HG03103 (cell line): ENCODE data around the gene ARL6IP6.

Experiments used
- ATAC-seq: cut with Tn5 transposase; IDR thresholded peaks from one replicate; pipeline ENCODE4 v1.9.1; 2021; ENCODE audit warnings: low read depth; ENCODE audit not compliant: unreplicated experiment

Gene ARL6IP6

DNA sequence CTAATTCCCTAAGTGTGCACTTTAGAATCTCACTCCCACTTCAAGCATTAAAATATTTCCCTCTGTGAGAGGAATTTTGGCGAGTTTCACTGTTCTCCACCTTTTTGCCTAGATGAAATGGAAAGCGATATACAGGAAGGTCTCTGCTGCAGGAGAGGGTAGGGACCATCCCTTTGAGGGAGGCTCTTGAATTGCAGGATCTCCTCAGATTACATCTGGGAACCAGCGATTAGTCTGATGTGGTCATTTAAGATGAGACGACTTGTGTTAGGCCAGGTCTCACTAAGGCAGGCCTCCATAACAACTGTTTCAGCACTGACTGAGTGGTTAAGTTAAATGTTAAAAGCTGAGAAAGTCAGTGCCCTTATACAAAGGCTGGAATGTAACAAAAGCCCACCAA is 74.6 kb downstream of the ARL6IP6 start:
- no peak for ATAC-seq

DNA sequence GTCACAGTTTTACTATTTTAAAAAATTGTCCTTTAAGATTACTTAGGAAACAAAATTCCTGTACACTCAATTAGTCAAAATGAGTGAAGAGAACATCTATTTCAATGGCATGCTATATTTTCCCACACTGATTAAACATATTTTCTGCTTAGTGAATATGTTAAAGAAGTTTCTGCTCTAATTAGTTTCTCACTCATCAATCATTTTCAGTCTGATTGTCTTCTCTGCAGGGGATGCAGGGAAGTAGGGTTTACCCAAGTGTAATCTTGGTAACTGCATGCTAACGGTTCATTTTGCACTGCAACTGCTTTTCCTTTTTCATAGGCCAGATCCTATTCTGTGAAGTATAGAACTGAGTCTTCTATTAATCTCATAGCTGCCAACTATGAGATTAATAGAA is 78.5 kb downstream of the ARL6IP6 start:
- no peak for ATAC-seq

DNA sequence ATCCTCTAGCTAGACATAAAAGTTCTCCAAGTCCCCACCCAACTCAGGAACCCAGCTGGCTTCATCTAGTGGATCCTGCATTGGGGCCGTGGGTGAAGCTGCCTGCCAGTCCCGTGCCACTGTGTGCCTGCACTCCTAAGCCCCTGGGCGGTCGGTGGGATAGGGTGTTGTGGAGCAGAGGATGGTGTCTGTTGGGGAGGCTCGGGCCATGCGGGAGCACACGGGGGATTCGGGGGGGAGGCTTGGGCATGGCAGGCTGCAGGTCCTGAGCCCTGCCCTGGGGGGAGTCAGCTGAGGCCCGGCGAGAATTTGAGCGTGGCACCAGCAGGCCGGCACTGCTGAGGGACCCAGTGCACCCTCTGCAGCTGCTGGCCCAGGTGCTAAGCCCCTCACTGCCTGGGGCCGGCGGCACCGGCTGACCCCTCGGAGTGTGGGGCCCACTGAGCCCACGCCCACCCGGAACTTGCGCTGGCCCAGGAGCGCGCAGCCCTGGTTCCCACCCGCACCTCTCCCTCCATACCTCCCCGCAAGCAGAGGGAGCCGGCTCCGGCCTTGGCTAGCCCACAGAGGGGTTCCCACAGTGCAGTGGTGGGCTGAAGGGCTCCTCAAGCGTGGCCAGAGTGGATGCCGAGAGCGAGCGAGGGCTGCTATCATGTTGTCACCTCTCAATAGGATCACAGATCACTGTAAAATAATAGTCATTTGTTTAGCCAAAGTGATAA is 86.4 kb downstream of the ARL6IP6 start:
- no peak for ATAC-seq

DNA sequence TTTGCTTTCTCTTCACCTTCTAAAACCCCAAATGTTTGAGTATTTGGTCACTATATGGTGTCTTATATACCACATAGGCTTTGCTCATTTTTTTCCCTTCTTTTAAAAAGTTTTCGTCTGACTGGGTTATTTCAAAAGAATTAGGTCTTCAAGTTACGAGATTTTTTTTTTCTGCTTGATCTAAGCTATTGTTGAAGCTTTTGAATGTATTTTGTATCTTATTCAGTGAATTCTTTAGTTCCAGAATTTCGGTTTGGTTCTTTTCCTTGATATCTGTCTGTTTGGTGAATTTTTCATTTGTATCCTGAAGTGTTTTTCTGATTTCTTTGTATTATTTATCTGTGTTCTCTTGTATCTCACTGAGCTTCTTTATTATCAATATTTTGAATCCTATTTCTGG is 93.5 kb downstream of the ARL6IP6 start:
- no peak for ATAC-seq
